NCI-H345 (cell line): ENCODE measurements around the gene LIX1.

Experiments used
- DNase-seq: peaks from one replicate; lab custom pipeline; 2025; lab: John Stamatoyannopoulos, UW

LIX1 gene

DNA sequence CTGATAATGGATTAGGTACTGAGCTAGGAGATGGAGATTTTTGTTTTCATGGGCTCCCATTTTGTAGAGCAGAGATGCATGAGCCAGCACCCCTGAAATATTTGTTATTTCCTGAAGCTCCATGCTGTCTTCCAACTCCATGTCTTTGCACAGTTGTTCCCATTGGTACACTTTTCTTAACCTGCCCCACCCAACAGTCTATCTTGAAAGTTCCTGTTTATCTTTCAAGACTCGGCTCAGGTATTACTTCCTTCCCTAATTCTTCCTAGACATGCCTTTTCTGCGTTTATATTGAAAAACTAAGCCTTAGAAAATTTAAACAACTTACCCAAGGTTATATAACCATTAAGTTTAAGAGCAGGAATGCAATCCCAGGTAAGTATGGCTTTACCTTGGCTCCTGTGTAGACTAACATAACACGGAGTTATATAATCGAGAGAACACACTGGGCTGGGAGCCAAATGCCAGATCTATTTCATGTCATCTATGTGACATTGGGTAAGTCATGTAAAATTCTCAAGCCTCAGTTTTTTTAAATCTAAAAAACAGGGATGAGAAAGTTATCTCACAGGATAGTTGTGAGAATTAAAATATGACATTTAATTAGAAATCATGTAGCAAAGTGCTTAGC lies 67.4 kb downstream of the LIX1 start:
- no peak for DNase-seq

DNA sequence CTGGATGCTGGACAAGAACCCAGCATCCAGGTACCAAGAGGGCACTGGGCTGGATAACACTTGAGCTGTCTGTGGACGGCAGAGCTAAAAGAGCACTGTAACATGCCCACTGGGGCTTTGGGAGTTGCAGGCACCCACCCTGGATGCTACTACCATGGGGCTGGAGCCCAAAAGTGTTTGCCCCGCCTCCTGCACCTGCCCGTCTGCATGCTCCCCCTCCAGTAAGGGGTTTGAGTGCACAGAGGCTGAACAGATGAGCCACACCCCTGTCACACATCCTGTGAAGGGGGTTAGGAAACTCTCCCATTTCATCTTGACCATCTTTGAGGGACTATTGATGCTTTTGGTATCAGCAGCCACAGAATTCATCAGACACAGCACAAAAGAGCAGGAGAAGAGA lies 69.0 kb downstream of the LIX1 start:
- DNase-seq = no peak

GRCh38 chr5:97072696-97073095 lies 69.7 kb downstream of the LIX1 start:
- DNase-seq = no peak

DNA sequence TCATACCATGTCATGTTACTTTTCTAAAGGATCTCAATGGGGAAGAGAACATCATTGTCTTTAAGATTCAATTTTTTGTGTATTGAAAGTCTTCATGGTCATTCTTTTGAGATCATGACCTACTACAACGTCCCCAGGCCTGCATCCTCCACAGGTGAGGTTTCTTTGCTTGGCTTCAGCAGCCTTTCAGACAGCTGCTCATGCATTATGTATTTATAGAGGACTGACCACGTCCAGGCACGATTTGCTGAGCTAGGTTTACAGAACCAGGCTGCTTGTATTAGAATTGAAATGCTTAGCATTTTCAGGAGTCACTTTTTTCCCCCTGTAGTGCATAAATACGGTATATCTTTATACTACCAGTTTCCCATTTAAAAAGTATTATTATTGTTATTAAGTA lies 70.4 kb downstream of the LIX1 start:
- no peak for DNase-seq

DNA sequence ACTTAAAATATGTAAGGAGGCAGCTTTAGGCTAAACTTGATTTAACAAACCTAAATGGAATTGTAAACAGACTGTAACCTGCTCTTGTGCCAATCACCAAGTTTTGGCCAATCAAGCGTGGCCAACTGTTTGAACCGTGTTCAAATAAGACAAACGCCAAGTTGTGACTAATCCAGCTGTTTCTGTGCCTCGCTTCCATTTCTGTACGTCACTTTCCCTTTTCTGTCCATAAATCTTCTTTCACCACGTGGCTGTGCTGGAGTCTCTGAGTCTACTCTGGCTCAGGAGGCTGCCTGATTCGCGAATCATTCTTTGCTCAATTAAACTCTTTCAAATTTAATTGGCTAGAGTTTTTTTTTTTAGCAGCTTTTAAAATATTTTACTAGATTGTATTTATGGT lies 71.3 kb downstream of the LIX1 start:
- no peak for DNase-seq

GRCh38 chr5:97070234-97070633 lies 72.2 kb downstream of the LIX1 start:
- DNase-seq = no peak

DNA sequence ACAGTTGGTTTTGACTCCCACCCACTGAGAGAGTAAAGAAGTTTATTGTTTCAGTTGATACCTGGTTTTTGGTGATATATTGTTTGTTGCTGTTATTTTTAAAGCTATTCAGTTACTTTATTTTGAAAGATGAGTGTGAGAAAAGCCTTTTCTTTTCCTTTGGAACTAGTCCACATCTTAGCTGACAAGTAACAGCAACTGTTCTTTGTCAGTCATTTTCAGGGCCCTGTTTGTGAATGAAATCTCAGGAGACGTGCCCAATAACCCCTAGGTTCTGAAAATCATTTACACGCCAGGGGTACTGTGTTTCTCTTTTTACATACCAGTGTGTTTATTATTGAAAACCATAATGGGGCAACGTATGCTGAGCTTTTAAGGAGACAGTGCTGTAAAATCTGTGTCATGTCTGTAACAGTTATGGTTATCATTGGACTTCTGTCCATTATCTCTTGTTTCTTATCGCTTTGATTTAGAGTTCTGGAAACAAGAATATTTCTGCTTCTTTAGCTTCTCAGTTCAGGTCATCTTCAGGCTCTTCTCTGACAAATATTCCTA lies 75.0 kb downstream of the LIX1 start:
- no peak for DNase-seq

- no peak for DNase-seq
Measured at GRCh38 chr5:97065475-97065874, 76.9 kb downstream of the LIX1 start.

GRCh38 chr5:97063251-97063650 lies 79.2 kb downstream of the LIX1 start:
- DNase-seq = no peak

- DNase-seq = no peak
Measured at GRCh38 chr5:97062046-97062445, 80.4 kb downstream of the LIX1 start.

GRCh38 chr5:97056263-97056662 lies 86.1 kb downstream of the LIX1 start:
- no peak for DNase-seq

GRCh38 chr5:97049175-97049574 lies 93.2 kb downstream of the LIX1 start:
- DNase-seq = no peak

DNA sequence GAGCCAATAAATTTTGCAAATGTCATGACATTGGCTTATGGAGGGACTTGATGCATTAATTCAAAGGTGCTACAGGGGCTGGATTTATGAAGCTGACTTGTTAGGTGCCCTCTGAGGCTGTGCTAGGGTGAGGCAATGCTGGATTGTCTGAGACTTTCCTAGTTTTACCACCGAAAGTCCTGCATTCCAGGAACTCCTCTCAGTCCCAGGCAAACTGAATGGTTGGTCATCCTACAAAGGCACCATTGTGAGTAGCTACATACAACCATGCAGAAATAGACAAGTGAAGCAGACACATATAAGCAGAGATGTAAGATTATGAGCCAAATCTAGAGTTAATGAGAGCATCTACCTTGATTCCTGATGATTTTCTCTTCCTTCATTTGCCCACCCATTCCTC lies 95.3 kb downstream of the LIX1 start:
- no peak for DNase-seq

GRCh38 chr5:97046270-97046982 lies 96.0 kb downstream of the LIX1 start:
- no peak for DNase-seq

DNA sequence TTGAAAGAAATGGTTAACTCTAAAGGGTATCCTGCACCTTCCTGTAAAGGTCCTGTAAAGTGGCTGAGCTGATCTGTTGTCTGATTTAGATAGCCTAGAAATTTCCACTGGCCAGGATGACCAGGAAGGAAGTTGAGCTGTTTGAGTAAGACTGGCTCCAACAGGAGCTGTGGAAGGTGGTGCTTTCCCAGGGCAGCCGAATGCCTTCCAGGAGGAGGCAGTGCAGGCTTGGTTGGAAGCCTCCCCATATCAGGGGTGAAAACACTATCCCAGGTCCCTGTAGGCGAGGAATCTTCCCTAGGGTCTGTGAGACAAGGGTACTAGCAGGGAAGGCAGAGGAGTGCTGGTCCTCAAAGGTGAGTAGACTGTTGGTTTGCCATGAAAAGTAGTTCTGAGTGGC lies 98.4 kb downstream of the LIX1 start:
- no peak for DNase-seq

DNA sequence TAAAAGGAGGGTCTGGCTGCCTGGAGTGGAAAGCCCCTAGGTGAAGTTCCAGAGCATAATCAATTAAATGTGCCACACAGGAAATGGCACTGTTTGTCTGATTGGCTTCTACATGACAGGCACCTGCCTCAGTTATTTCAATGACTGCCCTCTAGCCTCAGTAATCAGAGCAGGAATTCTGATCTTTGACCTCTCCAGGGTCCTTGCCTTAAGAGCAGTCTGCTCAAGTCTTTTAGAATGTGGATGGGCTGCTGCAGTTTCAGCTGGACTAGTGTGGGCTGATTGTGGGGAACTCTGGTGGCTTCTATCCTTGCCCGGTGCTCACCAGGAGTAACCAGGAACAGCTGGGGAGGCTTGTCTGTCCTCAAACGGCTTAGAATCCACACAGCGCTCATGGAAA lies 98.9 kb downstream of the LIX1 start:
- no peak for DNase-seq

DNA sequence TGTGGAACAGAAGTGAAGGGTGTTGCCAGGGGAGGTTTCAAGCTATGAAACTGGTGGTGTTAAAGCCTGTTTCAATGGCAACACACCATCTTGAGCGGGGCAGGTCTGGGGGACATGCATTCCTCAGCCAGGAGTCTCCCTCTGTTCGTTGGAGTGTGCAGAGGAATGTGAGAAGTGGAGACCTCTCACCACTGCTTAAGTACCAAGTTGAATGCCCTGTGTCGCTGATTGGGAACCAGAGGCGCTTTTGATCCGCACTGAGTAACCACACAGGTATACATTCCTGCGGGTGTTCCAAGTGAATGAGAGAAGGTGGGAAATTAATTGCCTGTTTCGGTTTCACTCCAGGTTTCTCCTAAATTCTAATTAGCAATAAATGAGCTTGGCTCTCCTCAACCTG lies 99.4 kb downstream of the LIX1 start:
- DNase-seq = no peak
